ENCODE measurements around the gene LKAAEAR1.

LKAAEAR1 gene

DNA sequence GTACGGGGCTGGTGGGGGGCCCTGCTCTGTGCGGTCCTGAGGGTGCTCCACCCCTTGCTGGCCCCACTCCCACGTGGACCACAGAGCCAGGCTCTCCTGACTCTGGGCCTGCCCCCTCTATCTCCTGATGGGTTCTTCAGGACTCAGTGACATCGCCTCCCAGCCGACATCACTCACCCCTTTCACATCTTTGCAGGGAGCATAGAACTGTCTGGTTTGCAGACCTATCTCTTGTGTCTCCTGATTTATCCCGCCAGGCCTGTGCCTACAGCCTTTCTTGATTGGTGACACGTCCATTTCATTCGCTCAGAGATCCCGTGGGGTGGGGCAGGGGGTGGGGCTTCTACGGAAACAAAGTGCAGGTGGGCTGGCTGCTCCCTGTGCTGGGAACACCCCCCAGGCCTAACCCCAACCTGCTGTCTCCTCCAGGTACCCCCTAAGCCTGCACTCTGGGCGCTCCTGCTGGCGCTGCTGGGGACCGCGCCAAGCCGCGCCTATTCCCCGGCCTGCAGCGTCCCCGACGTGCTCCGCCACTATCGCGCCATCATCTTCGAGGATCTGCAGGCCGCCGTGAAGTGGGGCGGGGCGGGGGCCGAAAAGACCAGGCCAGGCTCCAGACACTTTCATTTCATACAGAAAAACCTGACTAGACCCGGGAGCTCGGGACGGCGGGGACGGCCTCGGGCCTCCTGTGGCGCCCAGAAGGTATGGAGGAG, 46.5 kb downstream of the LKAAEAR1 start:
- DNase-seq (ENCODE audit: extremely low spot score) = peak; percentile 63
- POLR2A ChIA-PET = interaction anchor here (0.5 to 2.5 kb wide), 4 partner anchors 10 to 65 kb away, joined by 3 to 8 read pairs (median 7); partner anchors contain the start of genes PRPF6 and SAMD10
- CTCF ChIA-PET = interaction anchor here (0.7 to 7.4 kb wide), 19 partner anchors 10 to 499 kb away, joined by 3 to 116 read pairs (median 12); partner anchors contain the start of genes PRPF6, SAMD10, SOX18 and TCEA2
- TF ChIP-seq, protein P1, sequence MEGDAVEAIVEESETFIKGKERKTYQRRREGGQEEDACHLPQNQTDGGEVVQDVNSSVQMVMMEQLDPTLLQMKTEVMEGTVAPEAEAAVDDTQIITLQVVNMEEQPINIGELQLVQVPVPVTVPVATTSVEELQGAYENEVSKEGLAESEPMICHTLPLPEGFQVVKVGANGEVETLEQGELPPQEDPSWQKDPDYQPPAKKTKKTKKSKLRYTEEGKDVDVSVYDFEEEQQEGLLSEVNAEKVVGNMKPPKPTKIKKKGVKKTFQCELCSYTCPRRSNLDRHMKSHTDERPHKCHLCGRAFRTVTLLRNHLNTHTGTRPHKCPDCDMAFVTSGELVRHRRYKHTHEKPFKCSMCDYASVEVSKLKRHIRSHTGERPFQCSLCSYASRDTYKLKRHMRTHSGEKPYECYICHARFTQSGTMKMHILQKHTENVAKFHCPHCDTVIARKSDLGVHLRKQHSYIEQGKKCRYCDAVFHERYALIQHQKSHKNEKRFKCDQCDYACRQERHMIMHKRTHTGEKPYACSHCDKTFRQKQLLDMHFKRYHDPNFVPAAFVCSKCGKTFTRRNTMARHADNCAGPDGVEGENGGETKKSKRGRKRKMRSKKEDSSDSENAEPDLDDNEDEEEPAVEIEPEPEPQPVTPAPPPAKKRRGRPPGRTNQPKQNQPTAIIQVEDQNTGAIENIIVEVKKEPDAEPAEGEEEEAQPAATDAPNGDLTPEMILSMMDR (IDR thresholded peaks at IDR 0.05; ENCODE audit: control extremely low read depth, extremely low read depth, low read depth, missing control alignments) = peak; percentile 11

DNA sequence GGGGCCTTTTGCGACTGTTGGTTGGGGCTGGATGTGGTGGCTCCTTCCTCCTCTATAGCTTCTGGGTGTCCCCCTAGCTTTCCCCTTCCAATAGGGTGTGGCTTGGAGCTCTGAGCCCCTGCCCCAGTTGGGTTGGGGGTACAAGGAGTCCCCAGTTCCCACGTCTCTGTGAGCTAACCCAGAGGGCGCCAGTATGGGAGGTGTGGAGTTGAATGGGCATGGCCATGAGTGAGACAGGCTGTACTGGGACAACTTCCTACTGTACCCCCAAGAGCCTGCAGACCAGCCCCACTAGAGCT, 47.0 kb downstream of the LKAAEAR1 start:
- TF ChIP-seq, protein P1 (IDR thresholded peaks at IDR 0.05; ENCODE audit: control extremely low read depth, extremely low read depth, low read depth, missing control alignments) = no peak
- POLR2A ChIA-PET = interaction anchor here (0.5 to 2.5 kb wide), 4 partner anchors 10 to 66 kb away, joined by 3 to 8 read pairs (median 7); partner anchors contain the start of genes PRPF6 and SAMD10
- DNase-seq (ENCODE audit: extremely low spot score) = no peak
- CTCF ChIA-PET = interaction anchor here (2.8 to 7.4 kb wide), 7 partner anchors 9 to 63 kb away, joined by 9 to 116 read pairs (median 33); partner anchors contain the start of genes PRPF6, SAMD10 and SOX18

DNA sequence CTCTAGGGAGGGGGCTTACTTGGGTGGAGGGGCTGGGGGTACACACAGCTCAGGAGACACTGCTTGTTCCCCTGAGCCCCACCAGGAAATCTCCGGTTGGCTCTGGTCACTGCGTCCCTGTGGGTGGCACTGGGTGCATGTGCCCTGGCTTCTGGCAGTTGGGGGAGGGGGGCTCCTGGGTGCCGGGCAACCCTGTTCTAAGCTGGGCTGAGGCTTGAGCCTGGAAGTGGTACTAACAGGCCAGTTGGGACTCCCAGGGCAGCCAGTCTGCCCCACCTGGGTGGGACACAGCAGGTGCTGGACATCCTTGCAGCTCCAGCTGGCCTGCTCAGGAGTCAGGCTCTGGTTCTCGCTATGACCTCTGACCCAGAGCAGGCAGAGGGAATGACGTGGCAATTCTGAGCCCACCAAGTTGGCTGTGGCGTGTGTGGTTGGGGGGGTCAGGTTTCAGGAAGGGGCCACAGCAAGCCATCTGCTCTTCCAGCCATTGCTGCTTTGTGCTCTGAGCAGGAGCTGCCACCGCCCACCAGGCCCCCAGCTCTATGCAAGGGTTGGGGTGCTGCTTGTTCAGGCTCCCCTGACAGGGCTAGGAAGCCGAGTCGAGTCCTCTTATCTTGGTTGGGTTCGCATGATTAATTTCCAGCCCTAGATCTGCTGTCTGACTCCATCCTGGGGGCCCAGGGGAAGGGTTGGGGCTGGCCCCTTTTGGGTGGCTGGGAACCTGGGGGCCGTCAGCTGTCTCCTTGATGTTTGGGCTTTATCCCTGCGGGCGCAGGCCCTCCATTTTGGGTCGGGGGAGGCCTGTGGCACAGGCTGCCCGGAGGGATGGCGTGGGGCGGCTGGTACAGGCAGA, 47.6 kb downstream of the LKAAEAR1 start:
- TF ChIP-seq, protein P1 (IDR thresholded peaks at IDR 0.05; ENCODE audit: control extremely low read depth, extremely low read depth, low read depth, missing control alignments) = no peak
- ChIA-PET POLR2A (interaction anchor here (1.2 to 2.5 kb wide), 4 partner anchors 9 to 56 kb away, joined by 3 to 8 read pairs (median 7); partner anchors contain the start of genes PRPF6 and SAMD10), CTCF (interaction anchor here (1.1 to 7.4 kb wide), 8 partner anchors 9 to 63 kb away, joined by 3 to 116 read pairs (median 32); partner anchors contain the start of genes PRPF6, SAMD10 and SOX18)
- no peak for DNase-seq (ENCODE audit: extremely low spot score)

DNA sequence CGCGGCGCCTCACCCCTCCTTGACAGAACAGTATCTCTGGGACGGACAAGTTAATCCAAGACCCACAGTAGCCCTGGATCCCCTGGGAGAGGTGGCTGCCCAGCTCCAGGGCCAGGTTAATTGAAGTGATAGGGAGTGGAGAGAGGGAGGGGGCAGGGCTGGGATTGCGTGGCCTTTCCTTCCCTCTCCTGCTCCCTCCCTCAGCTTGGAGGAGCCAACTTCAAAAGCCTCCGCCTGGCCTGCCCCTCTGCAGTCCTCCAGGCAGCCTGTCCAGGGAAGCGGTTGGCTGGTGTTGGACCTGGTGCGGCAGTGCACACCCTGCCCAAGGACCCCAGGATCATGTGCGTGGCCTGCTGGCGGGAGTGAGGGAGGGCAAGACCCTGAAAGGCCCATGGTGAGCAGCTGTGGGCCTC, 48.3 kb downstream of the LKAAEAR1 start, which contains the start of gene C20orf204:
Gene C20orf204, plus strand, starts transcription at position 250 of the 413 bp plus-strand sequence. Its CDS starts 142 bp downstream, at position 392.
- ChIA-PET POLR2A (interaction anchor here (1.2 to 2.5 kb wide), 3 partner anchors 8 to 56 kb away, joined by 3 to 8 read pairs (median 8); partner anchors contain the start of genes PRPF6 and SAMD10), CTCF (interaction anchor here (1.1 to 6.4 kb wide), 6 partner anchors 8 to 62 kb away, joined by 3 to 116 read pairs (median 20); partner anchors contain the start of genes PRPF6 and SAMD10)
- TF ChIP-seq, protein P1 (IDR thresholded peaks at IDR 0.05; ENCODE audit: control extremely low read depth, extremely low read depth, low read depth, missing control alignments) = no peak
- no peak for DNase-seq (ENCODE audit: extremely low spot score)

DNA sequence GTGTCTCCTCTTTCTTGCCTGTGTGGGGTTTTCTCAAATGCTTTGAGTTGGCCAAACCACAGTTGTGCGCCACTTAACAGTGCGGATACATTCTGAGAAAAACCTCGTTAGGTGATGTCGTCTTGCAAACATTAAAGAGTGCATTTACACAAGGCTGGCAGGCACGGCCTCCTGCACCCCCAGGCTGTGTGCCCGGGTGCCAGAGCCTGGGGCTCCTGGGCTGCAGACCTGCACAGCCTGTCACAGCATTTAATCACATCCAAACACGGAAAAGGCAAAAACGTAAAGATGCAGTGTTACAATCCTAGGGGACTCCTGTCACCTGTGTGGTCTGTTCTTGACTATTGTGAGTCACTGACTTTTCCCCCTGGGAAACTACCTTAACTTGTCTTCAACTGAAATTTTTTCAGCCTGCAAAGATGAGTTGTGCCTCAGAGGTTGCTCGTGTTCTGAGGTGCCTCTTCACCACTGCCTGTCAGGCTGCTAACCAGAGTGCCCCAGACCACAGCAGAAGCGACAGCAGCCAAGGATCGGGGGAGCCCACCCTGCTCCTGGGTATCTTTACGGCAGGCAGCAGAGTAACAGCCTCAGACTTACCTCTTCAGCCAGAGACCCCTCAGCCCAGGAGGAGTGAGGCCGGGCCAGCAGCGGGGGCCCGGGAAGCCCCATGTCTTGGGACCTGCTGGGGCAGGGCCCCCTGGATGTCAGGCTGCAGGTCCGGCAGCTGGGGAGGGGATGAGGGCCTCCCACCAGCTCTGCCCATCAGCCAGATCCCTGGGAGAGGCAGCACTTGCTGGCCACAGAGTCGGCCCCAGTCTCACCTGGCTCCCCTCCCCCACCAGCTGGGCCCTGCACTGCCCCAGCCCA, 48.9 kb downstream of the LKAAEAR1 start:
- CTCF ChIA-PET = interaction anchor here (1.3 to 6.4 kb wide), 4 partner anchors 7 to 53 kb away, joined by 3 to 116 read pairs (median 20); partner anchors contain the start of genes PRPF6 and SAMD10
- peak; percentile 51 for DNase-seq (ENCODE audit: extremely low spot score)
- POLR2A ChIA-PET = interaction anchor here (1.2 to 2.5 kb wide), 2 partner anchors 8 to 19 kb away, joined by 3 to 8 read pairs; no protein-coding TSS in a partner anchor

More for the DNA sequence above, 48.9 kb downstream of the LKAAEAR1 start:
- TF ChIP-seq, protein P1 (IDR thresholded peaks at IDR 0.05; ENCODE audit: control extremely low read depth, extremely low read depth, low read depth, missing control alignments) = no peak

Measured in GM10248 (cell line).